Prostate gland (tissue), 2 donors: ENCODE data around the gene PPP2R5D.

Experiments used
- POLR2A ChIP-seq: fragments of 450-650 bp; IDR thresholded peaks from one replicate; pipeline ENCODE4 v1.6.1; 2016; ENCODE audit warnings: antibody characterized with exemption, mild to moderate bottlenecking
- TF ChIP-seq, protein P1 (sequence below), 4 experiments: fragments of 200-600 bp in 2 of 4; fragments of 450-650 bp in 2 of 4; sonication (generic) in 2 of 4; IDR thresholded peaks; 1 replicate in 3 of 4; 2 replicates in 1 of 4; pipeline ENCODE4 v1.5.1; 2016 to 2019; ENCODE audit warnings: antibody characterized with exemption in 4 of 4, mild to moderate bottlenecking in 2 of 4, moderate library complexity in 2 of 4

DNA sequence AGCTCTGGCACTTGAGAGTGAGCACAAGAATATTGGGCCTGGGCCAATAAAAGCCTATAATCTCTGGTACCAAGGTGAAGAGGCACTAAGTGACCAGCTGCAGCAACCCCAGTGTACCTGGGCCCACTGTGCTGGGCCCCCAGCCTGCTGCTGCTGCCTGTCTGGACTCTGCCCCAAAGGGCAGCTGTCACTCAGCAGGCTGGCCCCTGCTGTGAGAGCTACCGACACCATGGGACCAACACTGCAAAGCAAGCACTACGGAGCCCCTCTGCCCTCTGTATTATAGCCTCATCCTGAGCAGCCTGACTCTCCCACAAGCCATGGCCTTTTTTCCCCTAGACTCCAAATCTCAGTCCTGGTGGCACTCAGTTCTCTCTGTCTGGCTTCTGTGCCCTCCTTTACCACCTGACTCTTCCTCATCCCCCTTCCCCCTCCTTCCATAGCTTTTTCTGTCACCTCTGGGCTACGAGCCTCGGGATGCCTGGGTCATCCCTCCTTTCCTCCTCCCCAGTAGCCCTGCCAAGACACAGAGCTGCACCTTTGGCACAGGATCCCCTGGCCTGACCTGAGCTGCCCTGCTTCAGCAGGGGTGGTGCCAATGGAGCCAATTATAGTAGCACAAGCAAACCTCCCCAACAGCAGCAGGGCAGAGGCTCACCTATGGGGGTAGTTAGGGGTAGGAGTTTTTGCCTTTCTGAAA, 51.3 kb downstream of the PPP2R5D start:
- TF ChIP-seq, protein P1, sequence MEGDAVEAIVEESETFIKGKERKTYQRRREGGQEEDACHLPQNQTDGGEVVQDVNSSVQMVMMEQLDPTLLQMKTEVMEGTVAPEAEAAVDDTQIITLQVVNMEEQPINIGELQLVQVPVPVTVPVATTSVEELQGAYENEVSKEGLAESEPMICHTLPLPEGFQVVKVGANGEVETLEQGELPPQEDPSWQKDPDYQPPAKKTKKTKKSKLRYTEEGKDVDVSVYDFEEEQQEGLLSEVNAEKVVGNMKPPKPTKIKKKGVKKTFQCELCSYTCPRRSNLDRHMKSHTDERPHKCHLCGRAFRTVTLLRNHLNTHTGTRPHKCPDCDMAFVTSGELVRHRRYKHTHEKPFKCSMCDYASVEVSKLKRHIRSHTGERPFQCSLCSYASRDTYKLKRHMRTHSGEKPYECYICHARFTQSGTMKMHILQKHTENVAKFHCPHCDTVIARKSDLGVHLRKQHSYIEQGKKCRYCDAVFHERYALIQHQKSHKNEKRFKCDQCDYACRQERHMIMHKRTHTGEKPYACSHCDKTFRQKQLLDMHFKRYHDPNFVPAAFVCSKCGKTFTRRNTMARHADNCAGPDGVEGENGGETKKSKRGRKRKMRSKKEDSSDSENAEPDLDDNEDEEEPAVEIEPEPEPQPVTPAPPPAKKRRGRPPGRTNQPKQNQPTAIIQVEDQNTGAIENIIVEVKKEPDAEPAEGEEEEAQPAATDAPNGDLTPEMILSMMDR (IDR thresholded peaks at IDR 0.05), result no peak
- TF ChIP-seq POLR2A, result no peak
